Measurements from ENCODE around the gene NFATC1. TPM values are rescaled to one million over a fixed set of nuclear protein-coding genes. Genes with fewer than 3 reads are reported as not detected.

Gene NFATC1
- total RNA-seq, 2 donors from 2014 or later: 2.9 to 4.4 TPM

- intact Hi-C loops (cut with DNase I, micrococcal nuclease): no loop called here
- ATAC-seq (no peak), DNase-seq (no peak)
Observed at GRCh38 chr18:79447703-79448367, 52.1 kb downstream of the NFATC1 start.

GRCh38 chr18:79448621-79449020, 52.9 kb downstream of the NFATC1 start:
- DNase-seq: no peak
- intact Hi-C loops (cut with DNase I, micrococcal nuclease): no loop called here
- ATAC-seq: no peak

- intact Hi-C loops (cut with DNase I, micrococcal nuclease): no loop called here
- ATAC-seq: no peak
- no peak for DNase-seq
Observed at GRCh38 chr18:79449551-79450288, 54.0 kb downstream of the NFATC1 start.

- ATAC-seq (no peak), DNase-seq (no peak)
- intact Hi-C loops (cut with DNase I, micrococcal nuclease): no loop called here
Observed at GRCh38 chr18:79450289-79451080, 54.8 kb downstream of the NFATC1 start.

- ATAC-seq (no peak), DNase-seq (no peak)
- intact Hi-C loops (cut with DNase I, micrococcal nuclease): no loop called here
Observed at GRCh38 chr18:79451237-79452125, 55.8 kb downstream of the NFATC1 start.

GRCh38 chr18:79452190-79452990, 56.7 kb downstream of the NFATC1 start:
- ATAC-seq (no peak), DNase-seq (no peak)
- intact Hi-C loops (cut with DNase I, micrococcal nuclease): no loop called here

GRCh38 chr18:79452991-79453645, 57.4 kb downstream of the NFATC1 start:
- intact Hi-C loops (cut with DNase I, micrococcal nuclease): no loop called here
- ATAC-seq (no peak), DNase-seq (no peak)

- intact Hi-C loops (cut with DNase I, micrococcal nuclease): no loop called here
- DNase-seq (no peak), ATAC-seq (no peak)
Observed at GRCh38 chr18:79453816-79454735, 58.3 kb downstream of the NFATC1 start.

GRCh38 chr18:79455261-79455660, 59.5 kb downstream of the NFATC1 start:
- intact Hi-C loops (cut with DNase I, micrococcal nuclease): no loop called here
- no peak for ATAC-seq
- DNase-seq: no peak

- intact Hi-C loops (cut with DNase I, micrococcal nuclease): no loop called here
- DNase-seq: no peak
- ATAC-seq: no peak
Observed at GRCh38 chr18:79456105-79456980, 60.6 kb downstream of the NFATC1 start.

GRCh38 chr18:79457239-79457638, 61.5 kb downstream of the NFATC1 start:
- DNase-seq: no peak
- ATAC-seq: no peak
- intact Hi-C loops (cut with DNase I, micrococcal nuclease): no loop called here

- intact Hi-C loops (cut with DNase I, micrococcal nuclease): no loop called here
- DNase-seq: no peak
Observed at GRCh38 chr18:79457652-79458051, 61.9 kb downstream of the NFATC1 start.

GRCh38 chr18:79458131-79458838, 62.6 kb downstream of the NFATC1 start:
- DNase-seq: no peak
- ATAC-seq: peak; percentile 48
- intact Hi-C loops (cut with DNase I, micrococcal nuclease): no loop called here

More at GRCh38 chr18:79457652-79458051, 61.9 kb downstream of the NFATC1 start:
- ATAC-seq: no peak

GRCh38 chr18:79458917-79459803, 63.4 kb downstream of the NFATC1 start:
- intact Hi-C loops (cut with DNase I, micrococcal nuclease): no loop called here
- ATAC-seq (peak; percentile 22), DNase-seq (no peak)
